PFSK-1 (cell line): ENCODE data around the gene VMA21.

Experiments
- POLR2AphosphoS5 ChIP-seq: IDR thresholded peaks from 2 replicates; pipeline ENCODE4 v1.6.1; 2012; ENCODE audit warnings: low read depth, mild to moderate bottlenecking, control low read depth, low read length, moderate library complexity
- TAF1 ChIP-seq: IDR thresholded peaks from 2 replicates; pipeline ENCODE4 v1.6.1; 2012; ENCODE audit warnings: low read length, control low read depth, borderline replicate concordance; ENCODE audit not compliant: insufficient read depth
- TF ChIP-seq, protein P1 (sequence below), 2 experiments: IDR thresholded peaks; 2 replicates each; pipeline versions ENCODE4 v1.6.1 to v1.8.0; 2011 to 2012; ENCODE audit warnings: low read depth in 2 of 2, low read length in 2 of 2, control low read depth in 1 of 2, inconsistent platforms in 1 of 2, mild to moderate bottlenecking in 1 of 2, moderate library complexity in 1 of 2; ENCODE audit not compliant: insufficient read depth in 1 of 2

DNA sequence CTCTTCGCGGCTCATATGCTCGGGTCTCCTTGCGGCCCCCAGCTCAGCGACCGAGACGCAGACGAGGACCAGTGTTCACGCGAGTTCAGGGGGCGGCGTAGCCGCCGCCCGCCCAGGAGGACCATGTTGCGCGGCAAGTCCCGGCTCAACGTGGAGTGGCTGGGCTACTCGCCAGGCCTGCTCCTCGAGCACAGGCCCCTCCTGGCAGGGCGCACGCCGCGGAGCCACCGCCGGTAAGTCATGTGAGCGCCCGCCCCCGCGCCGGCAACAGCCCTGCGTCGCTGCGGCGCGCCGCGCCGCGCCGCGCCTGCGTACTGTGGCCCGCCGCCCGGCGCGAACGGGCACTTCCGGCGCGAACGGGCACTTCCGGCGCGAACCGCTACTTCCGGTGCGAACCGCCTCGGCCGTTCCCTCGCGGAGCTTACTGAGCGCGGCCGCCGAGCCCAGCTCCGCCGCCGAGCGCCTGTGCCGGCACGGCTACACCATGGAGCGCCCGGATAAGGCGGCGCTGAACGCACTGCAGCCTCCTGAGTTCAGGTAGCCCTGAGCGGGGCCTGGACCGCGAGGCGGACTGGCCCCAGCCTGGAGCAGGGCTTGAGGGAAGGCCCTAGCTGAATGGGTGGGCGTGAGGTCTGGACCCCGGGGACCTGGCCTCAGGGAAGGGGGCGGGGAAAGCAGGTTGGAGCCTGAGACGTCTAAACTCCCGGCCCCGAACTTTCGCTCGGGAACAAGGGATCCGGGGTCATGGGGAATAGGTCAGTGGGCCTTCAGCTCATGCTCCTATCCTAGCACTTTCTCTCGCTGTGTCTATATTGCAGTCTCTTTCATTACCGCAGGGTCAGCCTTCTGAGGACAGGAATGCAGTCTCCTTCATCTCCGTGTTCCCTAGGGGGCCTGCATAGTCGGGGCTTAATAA lies at the start of gene VMA21:
- peak; percentile 57 for TF ChIP-seq POLR2AphosphoS5
- no peak for TF ChIP-seq TAF1
- TF ChIP-seq, protein P1, sequence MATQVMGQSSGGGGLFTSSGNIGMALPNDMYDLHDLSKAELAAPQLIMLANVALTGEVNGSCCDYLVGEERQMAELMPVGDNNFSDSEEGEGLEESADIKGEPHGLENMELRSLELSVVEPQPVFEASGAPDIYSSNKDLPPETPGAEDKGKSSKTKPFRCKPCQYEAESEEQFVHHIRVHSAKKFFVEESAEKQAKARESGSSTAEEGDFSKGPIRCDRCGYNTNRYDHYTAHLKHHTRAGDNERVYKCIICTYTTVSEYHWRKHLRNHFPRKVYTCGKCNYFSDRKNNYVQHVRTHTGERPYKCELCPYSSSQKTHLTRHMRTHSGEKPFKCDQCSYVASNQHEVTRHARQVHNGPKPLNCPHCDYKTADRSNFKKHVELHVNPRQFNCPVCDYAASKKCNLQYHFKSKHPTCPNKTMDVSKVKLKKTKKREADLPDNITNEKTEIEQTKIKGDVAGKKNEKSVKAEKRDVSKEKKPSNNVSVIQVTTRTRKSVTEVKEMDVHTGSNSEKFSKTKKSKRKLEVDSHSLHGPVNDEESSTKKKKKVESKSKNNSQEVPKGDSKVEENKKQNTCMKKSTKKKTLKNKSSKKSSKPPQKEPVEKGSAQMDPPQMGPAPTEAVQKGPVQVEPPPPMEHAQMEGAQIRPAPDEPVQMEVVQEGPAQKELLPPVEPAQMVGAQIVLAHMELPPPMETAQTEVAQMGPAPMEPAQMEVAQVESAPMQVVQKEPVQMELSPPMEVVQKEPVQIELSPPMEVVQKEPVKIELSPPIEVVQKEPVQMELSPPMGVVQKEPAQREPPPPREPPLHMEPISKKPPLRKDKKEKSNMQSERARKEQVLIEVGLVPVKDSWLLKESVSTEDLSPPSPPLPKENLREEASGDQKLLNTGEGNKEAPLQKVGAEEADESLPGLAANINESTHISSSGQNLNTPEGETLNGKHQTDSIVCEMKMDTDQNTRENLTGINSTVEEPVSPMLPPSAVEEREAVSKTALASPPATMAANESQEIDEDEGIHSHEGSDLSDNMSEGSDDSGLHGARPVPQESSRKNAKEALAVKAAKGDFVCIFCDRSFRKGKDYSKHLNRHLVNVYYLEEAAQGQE (IDR thresholded peaks at IDR 0.05; ENCODE audit: insufficient read depth in 1 of 2, low read depth in 2 of 2, low read length in 2 of 2), result no peak
